Measurements from ENCODE around the gene PRR36. TPM values are rescaled to one million over a fixed set of nuclear protein-coding genes. Genes with fewer than 3 reads are reported as not detected.

The PRR36 gene
- total and polyA plus RNA-seq, 2 donors (not counting 1 experiment from before 2014, with no cell fraction given) = 0.01 TPM; not detected in 1

GRCh38 chr19:7860714-7861618 lies 13.2 kb downstream of the PRR36 start:
- TF ChIP-seq EZH2 (IDR thresholded peaks at IDR 0.05; ENCODE audit: borderline replicate concordance, insufficient read depth, low read depth, low read length, poor library complexity, severe bottlenecking) (no peak), CTCF (IDR thresholded peaks at IDR 0.05) (no peak)
- no peaks in the 10 kb centered on the region for H3K79me2 ChIP-seq (ENCODE audit: control insufficient read depth, insufficient read depth, low read length)
- no peak overlapping the region for H3K27ac ChIP-seq (ENCODE audit: low read length in 2 of 2)
- peaks cover 0 to 32% (median 0%) of the 10 kb centered on the region in 3 donors for H3K9me3 ChIP-seq (ENCODE audit: control extremely low read depth in 1 of 3, control insufficient read depth in 2 of 3, insufficient read depth in 1 of 3, low read length in 2 of 3)
- no peak for ATAC-seq (ENCODE audit: low read depth)
- Mint-ChIP-seq H3K27ac (no peak overlapping the region), H3K4me1 (peaks cover 14% of the 10 kb centered on the region), H3K27me3 (peaks cover 26% of the 10 kb centered on the region), H3K9me3 (ENCODE audit: insufficient read depth) (no peaks in the 10 kb centered on the region), H3K4me3 (peak overlapping the region; percentile 52)
- H4K20me1 ChIP-seq (ENCODE audit: control insufficient read depth, insufficient read depth, low read length, poor library complexity, severe bottlenecking) = no peaks in the 10 kb centered on the region
- ChIA-PET CTCF (no interaction called here), POLR2A (interaction anchor here (1.0 kb wide), 1 partner anchor 8 kb away, joined by 7 read pairs; no protein-coding TSS in a partner anchor)
- H3K36me3 ChIP-seq (replicated peaks in 1 of 2; ENCODE audit: control extremely low read depth in 1 of 2, control insufficient read depth in 1 of 2, extremely low read depth in 1 of 2, insufficient read depth in 2 of 2, low read length in 1 of 2) = peaks cover 0 to 3% of the 10 kb centered on the region in 2 experiments
- intact Hi-C loops (cut with micrococcal nuclease) = no loop called here
- peak overlapping the region; percentile 80 for H3K4me2 ChIP-seq (replicated peaks; ENCODE audit: low read depth, low read length, poor library complexity, severe bottlenecking)
- 85% methylated on average over 11 of the region's 14 CpGs for WGBS (ENCODE audit: insufficient coverage)
- peaks cover 27 to 30% of the 10 kb centered on the region in 2 donors for H3K4me1 ChIP-seq (ENCODE audit: control insufficient read depth in 2 of 2, insufficient read depth in 2 of 2, low read length in 2 of 2)
- no peak overlapping the region for H2AFZ ChIP-seq (ENCODE audit: insufficient read depth, low read depth, low read length, poor library complexity, severe bottlenecking)
- H3K9ac ChIP-seq (ENCODE audit: low read length) = no peak overlapping the region
- peak; percentile 20 for DNase-seq
- no peak overlapping the region for H3K4me3 ChIP-seq (ENCODE audit: control extremely low read depth in 1 of 5, extremely low read depth in 1 of 5, insufficient read depth in 1 of 5, low read depth in 2 of 5, low read length in 4 of 5)
- peaks cover 0 to 88% (median 31%) of the 10 kb centered on the region in 4 experiments for H3K27me3 ChIP-seq (replicated peaks in 1 of 4; ENCODE audit: control extremely low read depth in 1 of 4, control insufficient read depth in 3 of 4, insufficient read depth in 4 of 4, low read length in 3 of 4)
